HEK293T (cell line): ENCODE measurements around the gene CXCL8.

ENCODE experiments used
- CTCF ChIA-PET: fragments of 350-600 bp; formaldehyde crosslinking; extraction: SDS; loops from one replicate; lab custom pipeline; 2021; ENCODE audit warnings: antibody characterized with exemption, inconsistent platforms; lab: Yijun Ruan, JAX
- POLR2A ChIA-PET: fragments of 350-600 bp; formaldehyde crosslinking; extraction: SDS; loops from one replicate; lab custom pipeline; 2020; ENCODE audit warnings: antibody characterized with exemption, inconsistent platforms; lab: Yijun Ruan, JAX
- DNase-seq: peaks from one replicate; pipeline ENCODE4 v3.0.0; 2012; ENCODE audit warnings: mixed read lengths; ENCODE audit errors: extremely low spot score
- ARNT ChIP-seq: fragments of 450-650 bp; IDR thresholded peaks from 2 replicates; pipeline ENCODE4 v1.6.1; 2017; ENCODE audit warnings: mild to moderate bottlenecking
- BHLHE40 ChIP-seq: fragments of 450-650 bp; IDR thresholded peaks from 2 replicates; pipeline ENCODE4 v1.6.1; 2016; ENCODE audit warnings: mild to moderate bottlenecking, moderate library complexity, borderline replicate concordance
- CTBP1 ChIP-seq: fragments of 450-650 bp; IDR thresholded peaks from 2 replicates; pipeline ENCODE4 v1.6.1; 2016; ENCODE audit warnings: borderline replicate concordance
- ELF4 ChIP-seq: fragments of 450-650 bp; IDR thresholded peaks from 2 replicates; pipeline ENCODE4 v1.6.1; 2017; ENCODE audit warnings: antibody characterized with exemption
- FOXA1 ChIP-seq: fragments of 450-650 bp; IDR thresholded peaks from 2 replicates; pipeline ENCODE4 v1.6.1; 2016; ENCODE audit warnings: mild to moderate bottlenecking
- FOXK2 ChIP-seq: fragments of 450-650 bp; IDR thresholded peaks from 2 replicates; pipeline ENCODE4 v1.6.1; 2016; ENCODE audit warnings: mild to moderate bottlenecking
- FOXM1 ChIP-seq: fragments of 450-650 bp; IDR thresholded peaks from 2 replicates; pipeline ENCODE4 v1.6.1; 2017; ENCODE audit warnings: mild to moderate bottlenecking, borderline replicate concordance
- HDGF ChIP-seq: fragments of 450-650 bp; IDR thresholded peaks from 2 replicates; pipeline ENCODE4 v1.6.1; 2017; ENCODE audit warnings: antibody characterized with exemption, borderline replicate concordance
- L3MBTL2 ChIP-seq: fragments of 450-650 bp; conservative IDR thresholded peaks from 2 replicates; pipeline ENCODE4 v1.6.1; 2016; ENCODE audit warnings: mild to moderate bottlenecking
- LEF1 ChIP-seq: fragments of 450-650 bp; IDR thresholded peaks from 2 replicates; pipeline ENCODE4 v1.6.1; 2017; ENCODE audit warnings: mild to moderate bottlenecking, borderline replicate concordance
- NFRKB ChIP-seq: fragments of 450-650 bp; IDR thresholded peaks from 2 replicates; pipeline ENCODE4 v1.6.1; 2016; ENCODE audit warnings: mild to moderate bottlenecking, moderate library complexity
- SP1 ChIP-seq: fragments of 450-650 bp; IDR thresholded peaks from 2 replicates; pipeline ENCODE4 v1.6.1; 2017
- SUZ12 ChIP-seq: fragments of 450-650 bp; IDR thresholded peaks from 2 replicates; pipeline ENCODE4 v1.6.1; 2016; ENCODE audit warnings: mild to moderate bottlenecking
- TARDBP ChIP-seq: fragments of 450-650 bp; IDR thresholded peaks from 2 replicates; pipeline ENCODE4 v1.6.1; 2016
- ZNF384 ChIP-seq: fragments of 450-650 bp; IDR thresholded peaks from 2 replicates; pipeline ENCODE4 v1.6.1; 2016
- TF ChIP-seq, protein P1 (sequence below): fragments of 450-650 bp; IDR thresholded peaks from 2 replicates; pipeline ENCODE4 v1.6.1; 2016

Gene CXCL8

DNA sequence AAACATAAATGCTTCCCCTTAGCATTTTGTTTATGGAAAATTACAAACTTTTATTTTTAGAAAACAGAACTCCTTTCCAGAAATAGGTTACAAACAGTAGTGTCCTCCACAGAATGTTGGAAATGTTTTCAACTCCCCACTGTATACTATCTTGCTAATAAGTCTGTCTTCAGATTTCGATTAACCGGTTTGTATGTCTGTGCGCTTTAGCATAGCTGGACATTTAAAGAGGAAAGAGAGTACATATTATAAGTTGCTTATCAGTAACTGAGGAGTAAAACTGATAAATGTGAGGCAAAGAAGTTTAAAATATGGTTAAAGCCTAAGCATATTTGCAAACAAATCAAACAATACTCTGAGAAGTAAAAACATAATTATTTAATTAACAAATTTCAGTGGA, 3.4 kb downstream of the CXCL8 start:
- no peak for DNase-seq
- POLR2A ChIA-PET, result no interaction called here
- CTCF ChIA-PET, result no interaction called here
- TF ChIP-seq BHLHE40 (no peak), LEF1 (no peak), NFRKB (no peak), TARDBP (no peak), ZNF384 (no peak), SP1 (no peak), FOXM1 (no peak), SUZ12 (no peak), CTBP1 (no peak), ELF4 (no peak), HDGF (no peak), FOXK2 (no peak), L3MBTL2 (no peak)

DNA sequence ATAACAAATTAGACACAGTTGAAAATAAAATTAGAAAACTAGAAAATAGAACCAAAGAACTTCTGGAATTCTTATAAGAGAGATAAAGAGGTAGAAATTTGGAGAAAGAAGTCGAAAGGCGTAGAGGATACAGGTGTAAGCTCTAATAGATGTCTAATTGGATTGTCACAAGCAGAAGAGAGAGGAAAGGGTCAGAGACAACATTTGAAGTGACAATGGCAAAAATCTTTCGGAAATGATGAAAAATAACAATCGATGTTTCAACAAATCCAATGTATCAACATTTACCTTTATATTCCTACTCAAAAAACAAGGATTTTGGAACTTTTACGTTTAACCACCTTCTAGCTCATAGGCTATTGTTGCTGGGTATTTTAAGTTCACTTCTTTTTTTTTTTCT, 3.8 kb downstream of the CXCL8 start:
- CTCF ChIA-PET, result no interaction called here
- POLR2A ChIA-PET, result no interaction called here
- DNase-seq, result no peak
- no peak for TF ChIP-seq ELF4
- no peak for TF ChIP-seq L3MBTL2
- no peak for TF ChIP-seq SUZ12
- TF ChIP-seq, protein P1, sequence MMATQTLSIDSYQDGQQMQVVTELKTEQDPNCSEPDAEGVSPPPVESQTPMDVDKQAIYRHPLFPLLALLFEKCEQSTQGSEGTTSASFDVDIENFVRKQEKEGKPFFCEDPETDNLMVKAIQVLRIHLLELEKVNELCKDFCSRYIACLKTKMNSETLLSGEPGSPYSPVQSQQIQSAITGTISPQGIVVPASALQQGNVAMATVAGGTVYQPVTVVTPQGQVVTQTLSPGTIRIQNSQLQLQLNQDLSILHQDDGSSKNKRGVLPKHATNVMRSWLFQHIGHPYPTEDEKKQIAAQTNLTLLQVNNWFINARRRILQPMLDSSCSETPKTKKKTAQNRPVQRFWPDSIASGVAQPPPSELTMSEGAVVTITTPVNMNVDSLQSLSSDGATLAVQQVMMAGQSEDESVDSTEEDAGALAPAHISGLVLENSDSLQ, result no peak
- no peak for TF ChIP-seq FOXA1
- no peak for TF ChIP-seq TARDBP
- no peak for TF ChIP-seq HDGF

DNA sequence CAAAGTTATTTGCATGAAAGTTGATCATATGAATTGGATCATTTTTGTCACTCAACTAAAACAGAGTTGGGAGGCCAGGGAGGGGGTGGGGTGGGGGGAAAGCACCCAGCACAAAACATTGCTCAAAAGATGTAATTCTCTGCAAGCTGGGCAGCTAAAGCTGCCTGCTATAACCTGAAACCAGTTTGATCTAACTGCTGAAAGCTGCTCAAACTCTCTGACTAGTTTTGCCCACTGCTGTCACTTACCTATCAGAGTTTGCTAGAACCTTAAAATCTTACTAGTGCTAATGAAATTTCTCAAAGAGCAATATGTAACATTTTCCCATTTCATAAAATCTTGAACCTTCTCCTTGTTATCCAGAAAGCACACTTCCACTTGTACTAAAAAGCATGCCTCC, 10.4 kb downstream of the CXCL8 start:
- POLR2A ChIA-PET, result no interaction called here
- CTCF ChIA-PET, result no interaction called here
- TF ChIP-seq SP1 (no peak), CTBP1 (no peak), HDGF (no peak), ARNT (no peak), SUZ12 (no peak), ZNF384 (no peak), FOXK2 (no peak), TARDBP (no peak), L3MBTL2 (no peak), ELF4 (no peak), FOXM1 (no peak), BHLHE40 (no peak), FOXA1 (no peak), LEF1 (no peak), NFRKB (no peak)
- TF ChIP-seq, protein P1, result no peak
- no peak for DNase-seq

DNA sequence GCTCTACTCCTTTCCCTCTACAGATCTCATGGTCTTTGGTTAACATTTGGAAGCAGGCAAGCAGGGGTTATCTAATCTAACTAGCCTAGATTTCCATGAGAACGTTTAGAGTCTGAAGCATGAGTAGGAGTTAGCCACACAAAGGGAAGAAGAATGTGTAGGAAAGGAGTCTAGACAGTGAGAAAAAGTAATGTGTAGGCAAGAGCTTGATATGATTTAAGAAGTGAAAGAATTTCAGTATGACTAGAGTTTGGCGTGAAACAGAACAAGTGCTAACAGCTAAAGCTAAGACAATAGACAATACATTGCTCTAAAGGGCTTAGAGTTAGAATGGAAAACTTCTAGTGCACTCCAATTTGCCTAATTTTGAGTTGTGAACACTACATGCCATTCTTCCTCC, 10.8 kb downstream of the CXCL8 start:
- DNase-seq, result no peak
- ChIA-PET POLR2A (no interaction called here), CTCF (no interaction called here)
- TF ChIP-seq FOXK2, result no peak
- TF ChIP-seq FOXA1, result no peak
- no peak for TF ChIP-seq TARDBP
- TF ChIP-seq HDGF, result no peak

DNA sequence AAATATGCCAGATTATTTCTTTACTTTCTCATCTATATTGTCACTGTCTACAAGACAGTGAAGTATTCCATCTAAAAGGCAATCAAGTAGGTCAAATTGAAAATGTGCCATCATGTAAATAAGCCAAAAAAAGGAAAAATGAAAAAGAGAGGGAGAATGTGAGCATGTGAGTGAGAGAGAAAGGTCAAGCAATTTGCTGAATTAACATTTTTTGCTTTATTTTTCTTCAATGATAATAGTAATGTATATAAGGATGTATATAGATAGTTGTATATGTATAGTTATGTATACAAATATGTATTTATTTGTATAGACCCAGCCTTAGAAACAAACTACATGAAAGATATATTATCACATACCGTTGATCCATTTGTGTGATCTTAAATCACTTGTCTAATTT, 11.5 kb downstream of the CXCL8 start:
- POLR2A ChIA-PET, result no interaction called here
- no peak for TF ChIP-seq L3MBTL2
- no peak for TF ChIP-seq HDGF
- no peak for TF ChIP-seq FOXK2
- no peak for TF ChIP-seq SUZ12
- no peak for TF ChIP-seq FOXA1
- no peak for TF ChIP-seq FOXM1
- no peak for TF ChIP-seq LEF1
- no peak for TF ChIP-seq BHLHE40
- no peak for TF ChIP-seq CTBP1
- TF ChIP-seq TARDBP, result no peak
- no peak for TF ChIP-seq ARNT
- no peak for TF ChIP-seq SP1
- TF ChIP-seq, protein P1, result no peak
- TF ChIP-seq NFRKB, result no peak
- no peak for TF ChIP-seq ZNF384
- CTCF ChIA-PET, result no interaction called here
- no peak for DNase-seq

DNA sequence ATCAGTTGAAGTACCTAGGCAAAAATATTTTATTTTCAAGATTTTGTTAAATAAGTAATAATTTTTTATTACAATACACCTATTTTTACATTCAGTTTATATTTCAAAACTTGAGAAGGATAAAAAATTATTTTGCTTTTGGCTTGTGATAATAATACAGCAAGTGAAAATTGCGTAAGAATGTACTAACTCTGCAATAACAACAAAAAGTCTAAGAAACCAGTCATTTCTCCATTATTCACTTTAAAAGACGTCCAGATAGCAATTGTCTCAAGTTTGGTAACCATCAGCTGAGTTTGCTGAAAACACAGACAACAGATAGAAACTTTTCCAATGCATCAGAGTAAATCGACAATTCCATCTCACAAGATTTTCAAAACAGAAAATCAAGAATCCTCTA, 12.1 kb downstream of the CXCL8 start:
- ChIA-PET CTCF (no interaction called here), POLR2A (no interaction called here)
- TF ChIP-seq ZNF384 (no peak), CTBP1 (no peak), ARNT (no peak), ELF4 (no peak), NFRKB (no peak), FOXK2 (no peak), L3MBTL2 (no peak), LEF1 (no peak), TARDBP (no peak), SP1 (no peak), SUZ12 (no peak), FOXA1 (no peak), HDGF (no peak), BHLHE40 (no peak), FOXM1 (no peak)
- TF ChIP-seq, protein P1, result no peak
- DNase-seq, result no peak
